HUDEP-2 (cell line): ENCODE measurements around the gene SPR.
A peak's percentile ranks its signal among the peaks of the same experiment; 100 is the strongest.

Source experiments
- DNase-seq, 76 experiments: peaks; one replicate each; lab custom pipeline; 2025; ENCODE audit not compliant: unreplicated experiment in 76 of 76; lab: John Stamatoyannopoulos, UW

Gene SPR

GRCh38 chr2:72887032-72887739 lies at the start of gene SPR:
Gene SPR, plus strand, starts transcription at chr2:72887408. Its CDS starts 25 bp downstream, at chr2:72887433.
- peak in 62 of 76 experiments; percentile 6 to 80 (median 51) for DNase-seq

- DNase-seq = no peak
These were observed 47.1 kb upstream of the SPR start for GRCh38 chr2:72840066-72840465.

- DNase-seq = no peak
These were observed 45.6 kb upstream of the SPR start for GRCh38 chr2:72841462-72842125.

GRCh38 chr2:72843301-72843700 lies 43.9 kb upstream of the SPR start:
- no peak for DNase-seq

- no peak for DNase-seq
These were observed 40.8 kb upstream of the SPR start for GRCh38 chr2:72846171-72847095.

GRCh38 chr2:72847534-72848315 lies 39.5 kb upstream of the SPR start:
- no peak for DNase-seq

- DNase-seq = no peak
These were observed 38.6 kb upstream of the SPR start for GRCh38 chr2:72848436-72849137.

GRCh38 chr2:72849138-72849462 lies 38.1 kb upstream of the SPR start:
- DNase-seq = no peak

- DNase-seq = no peak
These were observed 35.9 kb upstream of the SPR start for GRCh38 chr2:72851333-72851732.

GRCh38 chr2:72859831-72860262 lies 27.4 kb upstream of the SPR start:
- peak in 48 of 76 experiments; percentile 1 to 65 (median 23) for DNase-seq

GRCh38 chr2:72862239-72862988 lies 24.8 kb upstream of the SPR start:
- DNase-seq = peak in 68 of 76 experiments; percentile 7 to 86 (median 68)

GRCh38 chr2:72863046-72863445 lies 24.2 kb upstream of the SPR start:
- no peak for DNase-seq

- DNase-seq = no peak
These were observed 22.7 kb upstream of the SPR start for GRCh38 chr2:72864500-72864899.

- no peak for DNase-seq
These were observed 16.1 kb upstream of the SPR start for GRCh38 chr2:72871060-72871459.

GRCh38 chr2:72871880-72872279 lies 15.3 kb upstream of the SPR start:
- no peak for DNase-seq

- DNase-seq = peak in 25 of 76 experiments; percentile 1 to 44 (median 14)
These were observed 3.7 kb upstream of the SPR start for GRCh38 chr2:72883356-72883962.

- DNase-seq = no peak
These were observed 640 bp upstream of the SPR start for GRCh38 chr2:72886505-72887031.

GRCh38 chr2:72887740-72888437 lies 681 bp downstream of the SPR start:
- DNase-seq = peak in 63 of 76 experiments; percentile 6 to 68 (median 36)
